Activated CD8-positive, alpha-beta memory T cell treated with anti-CD3 and anti-CD28 coated beads, Interleukin-2, amount 10 ng/mL, durations not matched to agents 7 days and 5 days (primary cell): Measurements from ENCODE around the gene CLDN19. TPM values are rescaled to one million over a fixed set of nuclear protein-coding genes. Genes with fewer than 3 reads are reported as not detected.
A peak's percentile ranks its signal among the peaks of the same experiment; 100 is the strongest.
"Not testable (repeated sequence)": the region's sequence is repeated elsewhere in the genome, so short reads cannot be mapped to it uniquely, and the experiment has no call there.

ENCODE experiments used
- ATAC-seq: fragments of 150-1000 bp; cut with Tn5 transposase; one replicate; pipeline ENCODE4 v1.10.0; 2021; ENCODE audit warnings: moderate library complexity
- CTCF ChIA-PET: fragments of 350-600 bp; sonication (Branson Sonifier 250); formaldehyde crosslinking; loops from one replicate; lab custom pipeline; 2021; ENCODE audit warnings: antibody characterized with exemption; lab: Charles Lee
- DNase-seq: peaks from one replicate; pipeline ENCODE4 v3.0.0-alpha.2; 2020
- H3K27ac Mint-ChIP-seq: one replicate; pipeline ENCODE4 v1.8.0; 2021; ENCODE audit warnings: mild to moderate bottlenecking, mixed read lengths
- H3K27me3 Mint-ChIP-seq: one replicate; pipeline ENCODE4 v1.8.0; 2021; ENCODE audit warnings: mixed read lengths
- H3K36me3 Mint-ChIP-seq: one replicate; pipeline ENCODE4 v1.8.0; 2021; ENCODE audit warnings: mild to moderate bottlenecking, mixed read lengths
- H3K4me1 Mint-ChIP-seq: one replicate; pipeline ENCODE4 v1.8.0; 2021; ENCODE audit warnings: mixed read lengths
- H3K4me3 Mint-ChIP-seq: one replicate; pipeline ENCODE4 v1.8.0; 2021; ENCODE audit warnings: mild to moderate bottlenecking, moderate library complexity, mixed read lengths
- H3K9me3 Mint-ChIP-seq: one replicate; pipeline ENCODE4 v1.8.0; 2022; ENCODE audit warnings: low read depth, mixed read lengths
- total RNA-seq, 2 experiments: library from RNA; stranded (reverse); gene quantifications; one replicate each; pipeline ENCODE4 v1.2.3, GENCODE V29; 2021

CLDN19 gene
- total RNA-seq, 2 experiments from 2014 or later = not detected

DNA sequence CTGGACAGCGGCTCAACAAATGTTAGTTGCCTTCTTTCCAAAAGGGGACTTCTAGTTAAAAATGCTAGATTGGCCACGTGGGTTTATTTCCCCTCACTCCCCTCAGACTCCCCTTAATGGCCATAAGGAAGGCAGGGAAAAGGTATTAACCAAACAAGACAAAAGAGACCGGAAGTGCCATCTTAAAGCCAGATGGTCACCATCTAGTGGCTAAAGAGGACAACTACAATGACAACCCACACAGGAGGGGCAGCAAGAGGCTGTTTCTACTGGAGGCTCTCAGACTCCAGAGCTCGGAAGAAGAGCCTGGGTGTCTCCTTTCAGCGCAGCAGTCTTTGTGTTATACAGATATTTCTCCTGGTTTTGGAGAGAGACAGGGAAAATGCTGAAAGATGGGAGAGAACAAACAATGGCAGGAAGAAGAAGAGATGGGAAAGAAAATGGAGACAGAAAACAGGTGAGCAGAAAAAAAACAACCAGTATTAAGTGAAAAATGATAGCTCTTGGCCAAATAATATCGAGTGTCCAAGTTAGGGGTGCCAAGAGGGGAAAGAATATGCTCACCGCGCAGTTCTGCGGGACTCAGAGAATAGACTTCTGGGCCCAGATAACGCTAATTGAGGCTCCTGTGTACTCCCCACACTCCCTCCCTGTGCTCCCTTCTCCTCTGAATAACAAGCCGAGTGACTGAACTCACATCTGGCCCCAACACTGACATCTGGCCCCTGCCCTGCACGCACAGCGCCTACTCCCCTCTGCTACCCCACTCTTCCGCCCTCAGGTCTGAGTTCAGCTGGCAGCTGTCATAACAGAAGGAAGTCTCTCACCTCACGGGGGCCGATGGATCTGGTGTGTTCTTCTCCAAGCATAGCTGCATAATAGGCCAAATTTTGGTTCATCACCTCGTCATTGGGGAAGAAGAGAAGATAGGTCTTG is 17.2 kb upstream of the CLDN19 start:
- ATAC-seq = peak; percentile 66

GRCh38 chr1:42753070-42753469 is 13.0 kb upstream of the CLDN19 start:
- Mint-ChIP-seq H3K27me3 (no peaks in the 10 kb centered on the region), H3K36me3 (peaks cover 45% of the 10 kb centered on the region), H3K4me3 (no peak overlapping the region), H3K9me3 (no peaks in the 10 kb centered on the region), H3K27ac (no peak overlapping the region), H3K4me1 (no peaks in the 10 kb centered on the region)
- CTCF ChIA-PET = interaction anchor here (1.0 to 1.1 kb wide), 2 partner anchors 23 to 175 kb away, joined by 3 to 4 read pairs; no protein-coding TSS in a partner anchor
- DNase-seq = no peak
- ATAC-seq = no peak

More for the DNA sequence above, 17.2 kb upstream of the CLDN19 start:
- DNase-seq = no peak
- H3K9me3 Mint-ChIP-seq = no peaks in the 10 kb centered on the region
- no peaks in the 10 kb centered on the region for H3K4me1 Mint-ChIP-seq
- no peaks in the 10 kb centered on the region for H3K27me3 Mint-ChIP-seq
- CTCF ChIA-PET = interaction anchor here (1.3 to 1.7 kb wide), 2 partner anchors 9 to 316 kb away, joined by 4 to 10 read pairs; partner anchors contain the start of genes C1orf50 and P3H1
- H3K4me3 Mint-ChIP-seq = no peak overlapping the region
- H3K27ac Mint-ChIP-seq = no peak overlapping the region
- H3K36me3 Mint-ChIP-seq = peaks cover 28% of the 10 kb centered on the region

- Mint-ChIP-seq H3K27ac (no peak overlapping the region), H3K4me1 (no peaks in the 10 kb centered on the region), H3K4me3 (no peak overlapping the region), H3K36me3 (peaks cover 45% of the 10 kb centered on the region), H3K27me3 (no peaks in the 10 kb centered on the region), H3K9me3 (no peaks in the 10 kb centered on the region)
- DNase-seq = no peak
- CTCF ChIA-PET = interaction anchor here (1.0 to 1.1 kb wide), 2 partner anchors 22 to 174 kb away, joined by 3 to 4 read pairs; no protein-coding TSS in a partner anchor
- no peak for ATAC-seq
Observed at GRCh38 chr1:42752284-42752683, 12.2 kb upstream of the CLDN19 start.

DNA sequence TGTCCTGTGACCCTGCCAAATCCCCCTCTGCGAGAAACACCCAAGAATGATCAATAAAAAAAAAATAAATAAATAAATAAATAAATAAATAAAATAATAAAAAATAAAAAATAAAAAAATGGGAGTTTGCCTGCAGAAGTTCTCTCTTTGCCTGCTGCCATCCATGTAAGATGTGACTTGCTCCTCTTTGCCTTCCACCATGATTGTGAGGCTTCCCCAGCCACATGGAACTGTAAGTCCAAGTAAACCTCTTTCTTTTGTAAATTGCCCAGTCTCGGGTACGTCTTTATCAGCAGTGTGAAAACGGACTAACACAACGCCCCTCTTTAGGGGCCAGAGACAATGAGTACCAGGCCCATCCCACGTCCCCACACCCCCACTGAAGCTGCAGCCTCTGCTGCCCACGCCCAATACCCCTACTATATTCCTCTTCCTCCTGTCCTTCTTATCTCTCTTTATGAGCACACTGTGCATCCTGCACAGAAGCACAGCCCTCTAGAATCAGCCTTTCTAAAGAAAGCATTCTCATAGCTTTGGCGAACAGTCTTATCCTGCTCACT is 11.6 kb upstream of the CLDN19 start:
- H3K27me3 Mint-ChIP-seq, CTCF ChIA-PET, H3K9me3 Mint-ChIP-seq, DNase-seq, H3K27ac Mint-ChIP-seq, H3K4me1 Mint-ChIP-seq, H3K4me3 Mint-ChIP-seq, ATAC-seq: not testable (repeated sequence)
- peaks cover 43% of the 10 kb centered on the region for H3K36me3 Mint-ChIP-seq

- no peaks in the 10 kb centered on the region for H3K27me3 Mint-ChIP-seq
- ATAC-seq (no peak), DNase-seq (no peak)
- no peak overlapping the region for H3K4me3 Mint-ChIP-seq
- no peak overlapping the region for H3K27ac Mint-ChIP-seq
- no peaks in the 10 kb centered on the region for H3K9me3 Mint-ChIP-seq
- peaks cover 38% of the 10 kb centered on the region for H3K36me3 Mint-ChIP-seq
- H3K4me1 Mint-ChIP-seq = no peaks in the 10 kb centered on the region
- CTCF ChIA-PET = interaction anchor here (0.9 kb wide), 1 partner anchor 172 kb away, joined by 5 read pairs; no protein-coding TSS in a partner anchor
Observed at GRCh38 chr1:42750041-42750440, 10.0 kb upstream of the CLDN19 start.

GRCh38 chr1:42748461-42749410 is 8.7 kb upstream of the CLDN19 start:
- no peaks in the 10 kb centered on the region for H3K4me1 Mint-ChIP-seq
- CTCF ChIA-PET = interaction anchor here (0.9 to 1.3 kb wide), 2 partner anchors 171 to 326 kb away, joined by 3 to 5 read pairs; no protein-coding TSS in a partner anchor
- H3K27me3 Mint-ChIP-seq = no peaks in the 10 kb centered on the region
- ATAC-seq = no peak
- DNase-seq = no peak
- H3K4me3 Mint-ChIP-seq = no peak overlapping the region
- no peak overlapping the region for H3K27ac Mint-ChIP-seq
- H3K9me3 Mint-ChIP-seq = no peaks in the 10 kb centered on the region
- peaks cover 28% of the 10 kb centered on the region for H3K36me3 Mint-ChIP-seq

GRCh38 chr1:42748021-42748420 is 8.0 kb upstream of the CLDN19 start:
- Mint-ChIP-seq H3K27ac (no peak overlapping the region), H3K36me3 (peaks cover 26% of the 10 kb centered on the region), H3K9me3 (no peaks in the 10 kb centered on the region), H3K4me1 (no peaks in the 10 kb centered on the region), H3K4me3 (no peak overlapping the region), H3K27me3 (no peaks in the 10 kb centered on the region)
- ATAC-seq = no peak
- no peak for DNase-seq
- CTCF ChIA-PET = no interaction called here

- ATAC-seq (peak; percentile 57), DNase-seq (no peak)
Observed at GRCh38 chr1:42747125-42747524, 7.1 kb upstream of the CLDN19 start.

DNA sequence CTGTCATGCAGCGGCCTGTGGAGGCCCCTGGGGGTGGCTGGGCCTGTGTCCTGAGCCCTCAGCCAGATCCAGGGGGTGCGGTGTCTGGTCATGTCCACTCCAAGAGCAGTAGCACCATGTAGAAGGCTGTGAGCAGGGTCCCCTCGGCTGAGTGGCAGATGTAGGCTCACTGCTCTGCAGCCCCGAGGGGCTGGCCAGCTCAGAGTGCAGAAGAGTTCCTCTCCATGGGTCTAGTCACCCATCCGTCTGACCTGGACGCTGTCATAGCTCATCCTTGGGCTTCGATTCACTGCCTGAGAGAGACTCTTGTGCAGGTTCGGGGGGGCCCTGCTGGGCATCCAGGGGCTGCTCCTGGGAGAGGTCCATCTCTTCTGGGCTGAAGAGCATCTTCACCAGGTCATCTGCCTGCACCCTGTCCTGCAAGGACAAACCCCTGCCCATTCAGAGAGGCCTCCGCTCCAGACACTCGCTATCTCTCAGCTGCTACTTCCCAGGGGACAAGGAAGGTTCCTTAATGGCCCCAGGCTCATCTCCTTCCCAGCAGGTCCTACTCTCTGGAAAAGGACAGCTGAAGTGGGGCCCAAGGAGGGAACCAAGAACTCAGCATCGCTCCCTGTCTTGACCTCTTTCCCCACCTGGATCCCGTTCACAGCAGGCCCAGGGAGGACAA is 6.5 kb upstream of the CLDN19 start:
- peaks cover 14% of the 10 kb centered on the region for H3K36me3 Mint-ChIP-seq
- CTCF ChIA-PET = interaction anchor here (0.7 to 1.4 kb wide), 6 partner anchors 12 to 168 kb away, joined by 3 to 5 read pairs (median 4); no protein-coding TSS in a partner anchor
- no peak overlapping the region for H3K27ac Mint-ChIP-seq
- DNase-seq (no peak), ATAC-seq (no peak)
- H3K27me3 Mint-ChIP-seq = no peaks in the 10 kb centered on the region
- H3K4me1 Mint-ChIP-seq = no peaks in the 10 kb centered on the region
- H3K9me3 Mint-ChIP-seq = no peaks in the 10 kb centered on the region
- H3K4me3 Mint-ChIP-seq = no peak overlapping the region

More at GRCh38 chr1:42747125-42747524, 7.1 kb upstream of the CLDN19 start:
- Mint-ChIP-seq H3K4me3 (no peak overlapping the region), H3K27ac (no peak overlapping the region), H3K36me3 (peaks cover 20% of the 10 kb centered on the region), H3K27me3 (no peaks in the 10 kb centered on the region), H3K4me1 (no peaks in the 10 kb centered on the region), H3K9me3 (no peaks in the 10 kb centered on the region)
- CTCF ChIA-PET = interaction anchor here (0.7 to 1.4 kb wide), 6 partner anchors 13 to 169 kb away, joined by 3 to 5 read pairs (median 4); no protein-coding TSS in a partner anchor

DNA sequence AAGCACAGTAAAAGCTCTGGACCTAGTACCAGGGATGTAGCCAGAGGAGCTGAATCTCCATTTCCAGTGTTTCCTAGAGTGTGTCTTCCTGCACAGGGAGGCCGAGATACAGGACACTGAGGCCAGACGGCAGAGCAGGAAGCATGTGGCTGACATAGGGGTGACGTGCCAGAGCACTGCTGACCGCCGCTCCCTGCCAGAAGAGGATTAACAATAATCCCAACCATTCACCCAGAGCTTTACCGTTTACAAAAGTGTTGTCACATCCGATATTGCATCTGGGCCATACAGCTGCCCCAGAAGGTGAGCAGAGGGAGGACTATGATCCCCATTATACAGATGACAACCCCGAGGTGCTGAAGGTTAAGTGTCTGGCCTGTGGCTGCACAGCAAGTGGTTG is 5.8 kb upstream of the CLDN19 start:
- Mint-ChIP-seq H3K4me1 (no peaks in the 10 kb centered on the region), H3K27ac (no peak overlapping the region), H3K9me3 (no peaks in the 10 kb centered on the region), H3K27me3 (no peaks in the 10 kb centered on the region), H3K4me3 (no peak overlapping the region), H3K36me3 (peaks cover 13% of the 10 kb centered on the region)
- no peak for DNase-seq
- ATAC-seq = no peak
- CTCF ChIA-PET = interaction anchor here (0.7 to 1.4 kb wide), 5 partner anchors 76 to 171 kb away, joined by 3 to 5 read pairs (median 3); no protein-coding TSS in a partner anchor

DNA sequence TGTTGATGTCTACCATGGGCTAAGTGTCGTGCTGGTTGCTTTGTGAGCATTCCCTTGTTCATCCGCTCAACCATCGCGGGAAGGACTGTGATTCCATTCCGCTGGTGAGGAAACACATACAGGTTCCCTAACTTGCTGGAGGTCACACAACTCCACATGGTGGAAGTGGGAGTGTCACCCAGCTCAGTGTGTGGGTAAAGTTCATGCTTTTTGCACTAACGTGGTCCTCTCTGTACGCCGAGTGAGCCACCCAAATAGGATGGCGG is 4.0 kb upstream of the CLDN19 start:
- Mint-ChIP-seq H3K27ac (no peak overlapping the region), H3K9me3 (no peaks in the 10 kb centered on the region), H3K4me3 (no peak overlapping the region), H3K27me3 (no peaks in the 10 kb centered on the region), H3K36me3 (peaks cover 3% of the 10 kb centered on the region), H3K4me1 (no peaks in the 10 kb centered on the region)
- ATAC-seq = no peak
- CTCF ChIA-PET = no interaction called here
- no peak for DNase-seq

DNA sequence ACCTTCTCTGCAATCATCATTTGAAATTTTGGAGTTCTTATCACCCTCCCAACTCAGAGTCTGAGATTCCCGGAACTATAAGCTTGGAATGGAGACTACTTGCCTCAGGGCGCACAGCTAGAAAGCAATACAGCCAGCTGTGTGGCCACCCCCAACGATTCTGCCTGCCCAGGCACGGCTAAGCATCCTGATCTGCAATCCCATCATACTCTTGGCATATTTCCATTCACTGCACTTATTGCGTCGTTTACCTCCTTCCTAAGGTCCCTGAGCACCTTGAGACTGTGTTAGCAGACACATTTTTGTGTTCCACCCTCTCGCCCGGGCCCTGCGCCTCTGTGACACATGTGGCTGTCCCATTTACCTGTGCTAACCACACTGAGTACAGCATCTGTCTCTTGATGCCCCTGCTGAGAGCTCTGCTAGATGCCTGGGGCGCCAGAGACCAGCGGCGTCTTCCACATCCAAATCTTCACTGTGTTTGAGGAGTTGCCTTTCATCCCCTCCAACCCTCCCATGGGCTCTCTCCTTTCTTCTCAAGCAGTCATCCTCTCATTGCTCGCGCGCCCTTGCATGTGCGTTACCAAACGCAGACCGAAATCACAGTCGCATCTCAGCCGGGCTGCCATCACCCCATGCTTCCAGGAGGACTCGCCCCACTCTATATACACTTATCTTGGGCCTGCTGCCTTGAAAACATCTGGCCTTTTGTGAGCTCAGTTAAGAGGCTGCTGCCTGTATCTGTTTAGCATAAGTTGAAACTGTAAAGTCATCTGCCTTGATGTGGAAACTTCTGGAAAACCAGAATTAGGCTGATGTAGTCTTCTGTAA is 3.5 kb upstream of the CLDN19 start:
- DNase-seq (no peak), ATAC-seq (no peak)
- CTCF ChIA-PET = no interaction called here
- Mint-ChIP-seq H3K36me3 (peaks cover 3% of the 10 kb centered on the region), H3K4me1 (no peaks in the 10 kb centered on the region), H3K27me3 (no peaks in the 10 kb centered on the region), H3K4me3 (no peak overlapping the region), H3K27ac (no peak overlapping the region), H3K9me3 (no peaks in the 10 kb centered on the region)
